Measurements from ENCODE around the gene SYCP1. TPM values are rescaled to one million over a fixed set of nuclear protein-coding genes. Genes with fewer than 3 reads are reported as not detected.
"Not testable (repeated sequence)": the region's sequence is repeated elsewhere in the genome, so short reads cannot be mapped to it uniquely, and the experiment has no call there.

SYCP1 gene
- total RNA-seq, 1 donor from 2014 or later, result not detected

GRCh38 chr1:114927401-114927800, 72.7 kb downstream of the SYCP1 start:
- intact Hi-C loops (cut with DNase I), result no loop called here

GRCh38 chr1:114956570-114956969, 101.9 kb downstream of the SYCP1 start:
- DNase-seq (ENCODE audit: low spot score), result no peak
- intact Hi-C loops (cut with DNase I), result no loop called here

More at GRCh38 chr1:114927401-114927800, 72.7 kb downstream of the SYCP1 start:
- DNase-seq (ENCODE audit: low spot score), result no peak

- intact Hi-C loops (cut with DNase I), result no loop called here
These were observed 104.8 kb downstream of the SYCP1 start for GRCh38 chr1:114959423-114959822.

GRCh38 chr1:114976891-114977290, 122.2 kb downstream of the SYCP1 start:
- intact Hi-C loops (cut with DNase I), result no loop called here
- no peak for DNase-seq (ENCODE audit: low spot score)

More at GRCh38 chr1:114959423-114959822, 104.8 kb downstream of the SYCP1 start:
- no peak for DNase-seq (ENCODE audit: low spot score)

- intact Hi-C loops (cut with DNase I), result loop anchor here (2.0 kb wide), 1 partner anchor 133 kb away; no protein-coding TSS in a partner anchor
- no peak for DNase-seq (ENCODE audit: low spot score)
These were observed 124.7 kb downstream of the SYCP1 start for GRCh38 chr1:114979278-114979891.

GRCh38 chr1:114982251-114982650, 127.6 kb downstream of the SYCP1 start:
- DNase-seq (ENCODE audit: low spot score), result no peak
- intact Hi-C loops (cut with DNase I), result loop anchor here (5.0 kb wide), 2 partner anchors 70 to 615 kb away; no protein-coding TSS in a partner anchor

- intact Hi-C loops (cut with DNase I), result no loop called here
- no peak for DNase-seq (ENCODE audit: low spot score)
These were observed 131.6 kb downstream of the SYCP1 start for GRCh38 chr1:114986286-114986685.

GRCh38 chr1:114988095-114988494, 133.4 kb downstream of the SYCP1 start:
- intact Hi-C loops (cut with DNase I), result no loop called here

GRCh38 chr1:114997510-114998289, 143.0 kb downstream of the SYCP1 start:
- intact Hi-C loops (cut with DNase I), result no loop called here
- no peak for DNase-seq (ENCODE audit: low spot score)

More at GRCh38 chr1:114988095-114988494, 133.4 kb downstream of the SYCP1 start:
- no peak for DNase-seq (ENCODE audit: low spot score)

GRCh38 chr1:115006191-115006590, 151.5 kb downstream of the SYCP1 start:
- intact Hi-C loops (cut with DNase I), result no loop called here
- DNase-seq (ENCODE audit: low spot score), result no peak

- DNase-seq (ENCODE audit: low spot score), result no peak
- intact Hi-C loops (cut with DNase I), result no loop called here
These were observed 157.3 kb downstream of the SYCP1 start for GRCh38 chr1:115012006-115012405.

- intact Hi-C loops (cut with DNase I), result no loop called here
- no peak for DNase-seq (ENCODE audit: low spot score)
These were observed 157.8 kb downstream of the SYCP1 start for GRCh38 chr1:115012434-115012833.

GRCh38 chr1:115013792-115014191, 159.1 kb downstream of the SYCP1 start:
- DNase-seq (ENCODE audit: low spot score), result no peak
- intact Hi-C loops (cut with DNase I), result no loop called here

- DNase-seq (ENCODE audit: low spot score); intact Hi-C loops (cut with DNase I): not testable (repeated sequence)
These were observed 164.9 kb downstream of the SYCP1 start for GRCh38 chr1:115019549-115019948.

GRCh38 chr1:115021145-115021544, 166.5 kb downstream of the SYCP1 start:
- intact Hi-C loops (cut with DNase I), result no loop called here

GRCh38 chr1:115023593-115023992, 168.9 kb downstream of the SYCP1 start:
- intact Hi-C loops (cut with DNase I), result no loop called here
- DNase-seq (ENCODE audit: low spot score), result no peak

More at GRCh38 chr1:115021145-115021544, 166.5 kb downstream of the SYCP1 start:
- DNase-seq (ENCODE audit: low spot score), result no peak

- no peak for DNase-seq (ENCODE audit: low spot score)
- intact Hi-C loops (cut with DNase I), result no loop called here
These were observed 174.9 kb downstream of the SYCP1 start, which contains the start of gene TSHB for GRCh38 chr1:115029526-115029925. Gene TSHB (plus strand): TSS chr1:115029826. CDS start chr1:115033363, 3,537 bp downstream.

GRCh38 chr1:115031595-115031994, 176.9 kb downstream of the SYCP1 start:
- intact Hi-C loops (cut with DNase I), result no loop called here

GRCh38 chr1:115035652-115036051, 181.0 kb downstream of the SYCP1 start:
- DNase-seq (ENCODE audit: low spot score), result no peak
- intact Hi-C loops (cut with DNase I), result no loop called here

More at GRCh38 chr1:115031595-115031994, 176.9 kb downstream of the SYCP1 start:
- DNase-seq (ENCODE audit: low spot score), result no peak

GRCh38 chr1:115036814-115037507, 182.3 kb downstream of the SYCP1 start:
- DNase-seq (ENCODE audit: low spot score), result no peak
- intact Hi-C loops (cut with DNase I), result no loop called here

Measured in cardiac septum (tissue), 1 donor.